Mucosa of descending colon (tissue), 3 donors: Measurements from ENCODE around the gene MAGEA9B. TPM values are rescaled to one million over a fixed set of nuclear protein-coding genes. Genes with fewer than 3 reads are reported as not detected.
"Not testable (repeated sequence)": the region's sequence is repeated elsewhere in the genome, so short reads cannot be mapped to it uniquely, and the experiment has no call there.

Source experiments
- ATAC-seq: fragments of 200-7000 bp; cut with Tn5 transposase; one replicate; pipeline ENCODE4 v1.9.1; 2020; ENCODE audit warnings: mild to moderate bottlenecking, moderate library complexity
- DNase-seq, 3 donors: peaks; one replicate each; pipeline ENCODE4 v3.0.0-alpha.2; 2020
- H3K36me3 ChIP-seq: fragments of 200-600 bp; one replicate; pipeline ENCODE4 v1.8.0; 2021; ENCODE audit warnings: low read depth, mild to moderate bottlenecking
- H3K4me1 ChIP-seq: fragments of 200-600 bp; one replicate; pipeline ENCODE4 v1.8.0; 2021; ENCODE audit warnings: low read depth, mild to moderate bottlenecking
- H3K4me3 ChIP-seq: fragments of 200-600 bp; one replicate; pipeline ENCODE4 v1.8.0; 2021; ENCODE audit warnings: mild to moderate bottlenecking
- H3K9me3 ChIP-seq: fragments of 200-600 bp; one replicate; pipeline ENCODE4 v1.8.0; 2021; ENCODE audit warnings: mild to moderate bottlenecking
- intact Hi-C, 2 donors: fragments of 100-400 bp; cut with DNase I in 1 of 2; cut with micrococcal nuclease in 1 of 2; formaldehyde crosslinking; loops; one replicate each; pipeline versions ENCODE4 v1.11.0 to v1.11.1; 2022; cut with DNase I, micrococcal nuclease
- total RNA-seq, 3 donors: library from RNA; stranded (reverse); fragmentation: NEBNext Ultra II Directional in 2 of 3; extraction: Animal tissue kit (Norgen Biotek cat#: 25700) in 2 of 3; gene quantifications; one replicate each; pipeline versions ENCODE4 v1.2.1 to v1.2.4, GENCODE V29; 2021 to 2023
- TF ChIP-seq, protein P1 (sequence below): fragments of 200-600 bp; IDR thresholded peaks from one replicate; pipeline ENCODE4 v1.8.0; 2022; ENCODE audit warnings: antibody characterized with exemption, mild to moderate bottlenecking
- donor health status: DM: no; HTN: no; CAD: no; lungs with moderate emphysema.
- donor health status: DM: no; HTN: no; CAD: no.
- donor health status: DM: no; HTN: yes; CAD: no.

Gene MAGEA9B
- total RNA-seq, 3 donors from 2014 or later: not detected

DNA sequence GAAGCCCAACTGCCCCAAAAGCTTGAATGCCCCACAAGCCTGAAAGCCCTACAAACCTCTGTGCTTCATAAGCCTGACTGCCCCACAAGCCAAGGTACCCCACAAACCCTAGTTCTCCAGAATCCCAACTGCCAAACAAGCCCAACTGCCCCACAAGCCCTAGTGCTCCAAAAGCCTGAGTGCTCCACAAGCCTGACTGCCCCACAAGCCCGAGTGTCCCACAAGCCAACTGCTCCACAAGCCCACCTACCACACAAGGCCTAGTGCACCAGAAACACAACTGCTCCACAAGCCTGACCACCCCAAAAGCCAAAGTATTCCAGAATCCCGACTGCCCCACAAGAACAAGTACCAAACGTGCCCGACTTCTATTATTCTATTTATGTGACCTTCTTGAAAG is 23.9 kb downstream of the MAGEA9B start:
- ATAC-seq (no peak), DNase-seq (no peak)
- intact Hi-C loops: no loop called here
- TF ChIP-seq, protein P1, sequence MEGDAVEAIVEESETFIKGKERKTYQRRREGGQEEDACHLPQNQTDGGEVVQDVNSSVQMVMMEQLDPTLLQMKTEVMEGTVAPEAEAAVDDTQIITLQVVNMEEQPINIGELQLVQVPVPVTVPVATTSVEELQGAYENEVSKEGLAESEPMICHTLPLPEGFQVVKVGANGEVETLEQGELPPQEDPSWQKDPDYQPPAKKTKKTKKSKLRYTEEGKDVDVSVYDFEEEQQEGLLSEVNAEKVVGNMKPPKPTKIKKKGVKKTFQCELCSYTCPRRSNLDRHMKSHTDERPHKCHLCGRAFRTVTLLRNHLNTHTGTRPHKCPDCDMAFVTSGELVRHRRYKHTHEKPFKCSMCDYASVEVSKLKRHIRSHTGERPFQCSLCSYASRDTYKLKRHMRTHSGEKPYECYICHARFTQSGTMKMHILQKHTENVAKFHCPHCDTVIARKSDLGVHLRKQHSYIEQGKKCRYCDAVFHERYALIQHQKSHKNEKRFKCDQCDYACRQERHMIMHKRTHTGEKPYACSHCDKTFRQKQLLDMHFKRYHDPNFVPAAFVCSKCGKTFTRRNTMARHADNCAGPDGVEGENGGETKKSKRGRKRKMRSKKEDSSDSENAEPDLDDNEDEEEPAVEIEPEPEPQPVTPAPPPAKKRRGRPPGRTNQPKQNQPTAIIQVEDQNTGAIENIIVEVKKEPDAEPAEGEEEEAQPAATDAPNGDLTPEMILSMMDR: no peak
- no peaks in the 10 kb centered on the region for H3K4me1 ChIP-seq
- H3K4me3 ChIP-seq: no peak overlapping the region
- H3K36me3 ChIP-seq: no peaks in the 10 kb centered on the region
- no peaks in the 10 kb centered on the region for H3K9me3 ChIP-seq

DNA sequence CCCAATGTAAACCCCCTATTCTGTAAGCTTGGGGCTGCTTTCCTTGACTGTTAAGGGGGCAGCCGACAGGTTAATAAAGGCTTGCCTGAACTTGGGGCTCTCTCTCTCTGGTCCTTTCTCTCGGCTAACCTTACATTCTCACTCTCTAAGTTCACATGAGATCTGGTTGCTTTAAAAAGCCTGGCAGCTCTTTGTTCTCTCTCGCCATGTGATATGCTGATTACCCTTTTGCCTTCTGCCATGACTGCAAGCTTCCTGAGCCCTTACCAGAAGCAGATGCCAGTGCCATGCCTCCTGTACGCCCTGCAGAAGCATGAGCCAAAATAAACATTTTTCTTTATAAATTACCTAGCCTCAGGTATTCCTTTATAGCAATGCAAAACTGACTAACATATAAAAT is 32.0 kb downstream of the MAGEA9B start:
- intact Hi-C loops, H3K9me3 ChIP-seq: not testable (repeated sequence)

DNA sequence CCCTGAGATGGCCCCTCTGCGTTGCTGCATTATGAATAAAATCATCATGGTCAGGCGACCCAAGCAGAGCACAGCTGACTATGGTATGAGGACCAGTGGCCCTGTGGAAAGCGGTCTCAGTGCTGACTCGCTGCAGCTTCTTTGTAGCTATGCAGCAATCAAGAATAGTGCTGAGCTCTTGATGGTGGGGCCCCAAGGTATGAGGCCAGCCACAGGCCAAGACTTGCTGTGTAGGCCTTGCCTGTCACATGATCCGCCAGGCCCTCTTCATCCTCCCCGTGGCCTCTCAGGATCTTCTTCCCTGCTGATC is 35.4 kb downstream of the MAGEA9B start:
- H3K4me3 ChIP-seq, H3K36me3 ChIP-seq, ATAC-seq, H3K4me1 ChIP-seq, intact Hi-C loops, H3K9me3 ChIP-seq, DNase-seq: not testable (repeated sequence)

More for the DNA sequence above, 32.0 kb downstream of the MAGEA9B start:
- not testable (repeated sequence) for H3K4me1 ChIP-seq, DNase-seq, H3K4me3 ChIP-seq, H3K36me3 ChIP-seq, ATAC-seq

DNA sequence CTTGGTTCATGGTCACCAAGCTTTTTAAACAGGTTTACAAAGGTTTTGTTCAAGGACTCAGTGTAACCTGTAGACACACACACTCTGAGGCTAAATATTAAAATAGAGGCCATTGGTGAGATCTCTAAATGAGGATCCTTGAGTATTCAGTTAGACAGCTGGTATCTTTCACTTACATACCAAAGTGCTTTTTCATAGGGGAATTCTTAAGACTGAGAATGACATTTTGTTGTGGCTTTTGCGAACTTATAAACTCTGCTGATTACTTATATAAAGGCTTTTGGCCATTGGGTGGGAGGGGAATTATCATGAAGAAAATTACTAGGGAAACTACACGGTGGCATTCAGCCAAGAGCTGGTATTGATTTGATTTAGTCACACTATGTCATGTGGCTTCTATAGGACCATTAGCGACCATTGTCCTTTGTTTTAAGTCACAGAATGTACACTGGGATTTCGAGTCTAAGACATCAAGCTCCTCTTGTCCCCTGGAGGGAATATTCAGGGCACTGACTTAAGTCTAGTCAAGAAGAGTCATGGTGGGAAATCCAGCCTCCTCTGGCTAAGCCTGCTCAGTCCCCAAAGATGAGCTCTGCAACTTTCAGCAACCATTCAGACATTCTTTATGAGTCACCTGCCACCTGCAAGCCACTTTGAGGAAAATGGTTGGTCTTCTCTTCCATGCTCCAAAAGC is 35.9 kb downstream of the MAGEA9B start:
- ATAC-seq, H3K36me3 ChIP-seq, H3K9me3 ChIP-seq, H3K4me3 ChIP-seq, DNase-seq, H3K4me1 ChIP-seq, intact Hi-C loops: not testable (repeated sequence)

DNA sequence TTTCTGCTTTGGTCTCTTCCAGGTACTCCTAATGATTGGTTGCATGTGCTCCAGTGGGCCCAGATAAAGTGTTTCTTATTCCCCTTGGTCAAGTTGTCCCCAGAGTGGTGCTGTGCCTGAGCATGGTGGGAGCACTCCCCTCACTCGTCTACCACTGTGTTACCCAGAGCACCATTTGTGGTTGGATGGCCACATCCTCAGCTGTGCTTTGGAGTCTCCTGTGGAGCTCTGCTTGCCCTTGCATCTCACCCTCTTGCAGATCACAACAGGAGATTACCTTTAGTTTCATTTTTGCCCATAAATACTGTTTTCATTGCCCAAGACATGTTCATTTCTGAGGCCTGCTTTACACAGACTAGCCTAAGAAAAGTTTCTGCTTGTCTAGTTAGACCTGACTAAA is 36.8 kb downstream of the MAGEA9B start:
- H3K9me3 ChIP-seq, intact Hi-C loops, H3K4me1 ChIP-seq, H3K4me3 ChIP-seq, H3K36me3 ChIP-seq, DNase-seq, ATAC-seq: not testable (repeated sequence)

DNA sequence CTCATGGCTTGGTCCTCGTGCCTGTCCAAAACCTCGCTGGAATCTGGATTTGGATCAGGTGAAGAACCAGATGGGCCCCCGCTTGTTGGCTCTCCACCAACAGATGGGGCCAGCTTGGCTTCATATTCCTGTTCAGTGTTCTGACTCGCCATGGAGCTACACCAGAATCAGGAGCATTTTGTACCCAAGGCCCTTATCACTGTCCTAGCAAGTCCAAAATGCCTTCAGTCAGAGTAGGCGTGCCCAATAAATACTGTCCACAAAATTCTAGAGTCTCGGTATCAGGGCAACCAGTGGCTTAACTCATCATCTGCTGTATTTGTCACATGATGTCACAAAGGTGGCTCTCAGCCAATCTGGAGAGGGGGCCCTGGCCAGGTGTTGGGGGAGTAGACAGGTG is 37.6 kb downstream of the MAGEA9B start, which contains the start of gene HSFX3:
Gene HSFX3, minus strand, starts transcription at position 224 of the 400 bp plus-strand sequence. Its CDS starts 72 bp downstream, at position 152.
- intact Hi-C loops, DNase-seq, H3K4me3 ChIP-seq, ATAC-seq, H3K9me3 ChIP-seq, H3K36me3 ChIP-seq, H3K4me1 ChIP-seq: not testable (repeated sequence)

DNA sequence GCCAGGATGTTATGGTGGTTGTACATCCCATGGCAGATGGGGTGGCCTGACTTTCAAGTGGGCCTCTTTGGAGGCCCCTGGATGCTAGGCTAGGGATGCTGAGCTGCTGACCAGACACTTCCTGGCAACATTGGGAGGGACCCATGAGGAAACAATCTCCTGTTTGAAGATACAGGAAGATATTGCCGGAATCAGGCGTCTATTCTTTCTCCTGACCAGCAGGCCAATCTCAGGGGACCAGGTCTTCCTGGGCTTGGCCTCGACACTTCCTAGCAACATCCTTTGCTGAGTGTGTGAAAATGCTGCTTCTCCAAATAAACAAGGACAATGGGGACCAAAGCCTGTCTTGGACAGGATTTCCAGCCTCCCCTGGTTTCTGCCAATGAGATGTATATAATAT is 39.5 kb downstream of the MAGEA9B start:
- H3K4me3 ChIP-seq, H3K36me3 ChIP-seq, H3K9me3 ChIP-seq, intact Hi-C loops, H3K4me1 ChIP-seq, ATAC-seq, DNase-seq: not testable (repeated sequence)

DNA sequence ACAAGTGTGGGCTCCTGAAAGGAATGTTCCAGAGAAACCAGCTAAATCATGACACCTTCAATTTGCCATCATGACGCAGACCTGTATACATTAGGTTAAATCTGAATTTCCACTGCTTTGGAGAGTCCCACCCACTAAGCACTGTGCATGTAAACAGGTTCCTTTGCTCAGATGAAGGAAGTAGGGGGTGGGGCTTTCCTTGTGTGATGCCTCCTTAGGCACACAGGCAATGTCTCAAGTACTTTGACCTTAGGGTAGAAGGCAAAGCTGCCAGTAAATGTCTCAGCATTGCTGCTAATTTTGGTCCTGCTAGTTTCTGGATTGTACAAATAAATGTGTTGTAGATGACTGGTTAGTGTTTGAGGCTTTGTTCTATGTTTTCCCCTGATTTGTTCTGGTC is 40.3 kb downstream of the MAGEA9B start:
- DNase-seq, H3K4me3 ChIP-seq, H3K4me1 ChIP-seq, H3K36me3 ChIP-seq, H3K9me3 ChIP-seq, intact Hi-C loops: not testable (repeated sequence)
- ATAC-seq: peak; percentile 83

DNA sequence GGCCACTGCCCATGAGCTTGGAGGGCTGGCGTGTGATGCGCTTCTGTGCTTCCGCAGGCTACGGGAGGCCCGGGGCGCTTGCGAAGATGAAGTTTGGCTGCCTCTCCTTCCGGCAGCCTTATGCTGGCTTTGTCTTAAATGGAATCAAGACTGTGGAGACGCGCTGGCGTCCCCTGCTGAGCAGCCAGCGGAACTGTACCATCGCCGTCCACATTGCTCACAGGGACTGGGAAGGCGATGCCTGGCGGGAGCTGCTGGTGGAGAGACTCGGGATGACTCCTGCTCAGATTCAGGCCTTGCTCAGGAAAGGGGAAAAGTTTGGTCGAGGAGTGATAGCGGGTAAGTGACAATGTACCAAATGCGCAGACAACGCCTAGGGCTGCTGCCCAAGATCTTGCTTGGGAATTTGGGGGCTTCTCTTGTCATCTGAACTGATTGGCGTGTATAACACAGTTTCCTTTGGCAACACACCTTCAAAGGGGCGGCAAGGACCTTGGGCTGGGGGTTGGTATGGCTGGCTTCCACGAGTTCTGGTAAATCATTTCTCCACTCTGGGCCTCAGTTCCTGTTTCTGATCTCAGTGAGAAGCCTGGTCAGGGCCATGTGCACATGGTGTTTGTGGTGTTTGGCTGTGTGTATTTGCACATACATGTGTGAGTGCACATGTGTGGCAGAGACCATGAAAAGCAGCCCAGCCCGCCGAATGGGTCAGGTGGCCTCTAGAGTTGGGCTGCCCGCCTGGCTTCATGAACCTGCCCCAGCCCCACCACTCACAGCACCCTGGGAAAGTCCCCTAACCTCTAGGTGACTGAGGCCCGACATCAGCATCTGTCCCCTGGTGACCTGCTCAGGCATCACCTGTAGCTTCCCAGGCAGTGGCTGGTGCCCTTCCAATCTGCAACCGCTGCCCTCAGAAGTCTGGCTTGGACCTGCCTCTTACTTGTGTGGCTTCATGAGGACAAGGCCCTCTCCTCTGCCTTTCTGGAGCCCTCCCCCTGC is 41.4 kb downstream of the MAGEA9B start:
- H3K9me3 ChIP-seq, DNase-seq, ATAC-seq, H3K4me3 ChIP-seq, intact Hi-C loops, H3K4me1 ChIP-seq, H3K36me3 ChIP-seq: not testable (repeated sequence)
